Esophagus muscularis mucosa (tissue), 4 donors: ENCODE data around the gene MUS81. TPM values are rescaled to one million over a fixed set of nuclear protein-coding genes. Genes with fewer than 3 reads are reported as not detected.

Experiments
- DNase-seq: peaks from one replicate; pipeline ENCODE4 v3.0.0-alpha.2; 2017; ENCODE audit errors: extremely low spot score
- H3K27ac ChIP-seq, 4 donors: fragments of 200-600 bp; sonication (generic); replicated peaks in 1 of 4; 1 replicate in 3 of 4; 2 replicates in 1 of 4; pipeline ENCODE4 v1.5.1; 2016 to 2019; ENCODE audit warnings: mild to moderate bottlenecking in 1 of 4
- H3K27me3 ChIP-seq, 4 donors: fragments of 200-600 bp; sonication (generic); one replicate each; pipeline versions ENCODE4 v1.5.1 to v1.6.0; 2016 to 2019
- H3K36me3 ChIP-seq, 4 donors: fragments of 200-600 bp; sonication (generic); one replicate each; pipeline ENCODE4 v1.5.1; 2016 to 2019
- H3K4me1 ChIP-seq, 4 donors: fragments of 200-600 bp; sonication (generic); one replicate each; pipeline ENCODE4 v1.5.1; 2016 to 2019
- H3K4me3 ChIP-seq, 4 donors: fragments of 200-600 bp; sonication (generic); 1 replicate in 2 of 4; 2 replicates in 2 of 4; pipeline ENCODE4 v1.5.1; 2016 to 2019; ENCODE audit warnings: mild to moderate bottlenecking in 4 of 4, moderate library complexity in 1 of 4
- H3K9me3 ChIP-seq, 4 donors: fragments of 200-600 bp; sonication (generic); 1 replicate in 3 of 4; 2 replicates in 1 of 4; pipeline ENCODE4 v1.5.1; 2016 to 2019
- EP300 ChIP-seq: sonication (generic); formaldehyde crosslinking; IDR thresholded peaks from one replicate; pipeline ENCODE4 v1.6.1; 2017; ENCODE audit warnings: antibody characterized with exemption
- POLR2A ChIP-seq: fragments of 450-650 bp; IDR thresholded peaks from one replicate; pipeline ENCODE4 v1.6.1; 2017; ENCODE audit warnings: antibody characterized with exemption, moderate library complexity, mild to moderate bottlenecking, low read depth
- POLR2AphosphoS5 ChIP-seq, 2 donors: sonication (generic); formaldehyde crosslinking; IDR thresholded peaks; one replicate each; pipeline ENCODE4 v1.6.1; 2017; ENCODE audit warnings: antibody characterized with exemption in 2 of 2
- WGBS: methylation state at CpG from one replicate; pipeline ENCODE4 v1.1.5; 2018; 5-methylcytosine and 5-hydroxymethylcytosine counted together
- intact Hi-C: fragments of 100-400 bp; cut with DNase I; formaldehyde crosslinking; loops from one replicate; pipeline ENCODE4 v1.15.1; 2023
- total RNA-seq, 4 donors: library from RNA; depleted of rRNA; stranded (reverse); fragments of >200 nt; gene quantifications; one replicate each; pipeline versions ENCODE4 v1.1.0 to v1.2.1, GENCODE V29; 2016
- TF ChIP-seq, protein P1 (sequence below), 3 experiments: fragments of 200-600 bp in 2 of 3; fragments of 450-650 bp in 1 of 3; sonication (generic) in 2 of 3; IDR thresholded peaks; one replicate each; pipeline ENCODE4 v1.5.1; 2017 to 2019; ENCODE audit warnings: antibody characterized with exemption in 3 of 3, mild to moderate bottlenecking in 2 of 3, moderate library complexity in 1 of 3

Gene MUS81
- total RNA-seq, 4 donors from 2014 or later: 42.2 to 74.2 (median 58.3) TPM

DNA sequence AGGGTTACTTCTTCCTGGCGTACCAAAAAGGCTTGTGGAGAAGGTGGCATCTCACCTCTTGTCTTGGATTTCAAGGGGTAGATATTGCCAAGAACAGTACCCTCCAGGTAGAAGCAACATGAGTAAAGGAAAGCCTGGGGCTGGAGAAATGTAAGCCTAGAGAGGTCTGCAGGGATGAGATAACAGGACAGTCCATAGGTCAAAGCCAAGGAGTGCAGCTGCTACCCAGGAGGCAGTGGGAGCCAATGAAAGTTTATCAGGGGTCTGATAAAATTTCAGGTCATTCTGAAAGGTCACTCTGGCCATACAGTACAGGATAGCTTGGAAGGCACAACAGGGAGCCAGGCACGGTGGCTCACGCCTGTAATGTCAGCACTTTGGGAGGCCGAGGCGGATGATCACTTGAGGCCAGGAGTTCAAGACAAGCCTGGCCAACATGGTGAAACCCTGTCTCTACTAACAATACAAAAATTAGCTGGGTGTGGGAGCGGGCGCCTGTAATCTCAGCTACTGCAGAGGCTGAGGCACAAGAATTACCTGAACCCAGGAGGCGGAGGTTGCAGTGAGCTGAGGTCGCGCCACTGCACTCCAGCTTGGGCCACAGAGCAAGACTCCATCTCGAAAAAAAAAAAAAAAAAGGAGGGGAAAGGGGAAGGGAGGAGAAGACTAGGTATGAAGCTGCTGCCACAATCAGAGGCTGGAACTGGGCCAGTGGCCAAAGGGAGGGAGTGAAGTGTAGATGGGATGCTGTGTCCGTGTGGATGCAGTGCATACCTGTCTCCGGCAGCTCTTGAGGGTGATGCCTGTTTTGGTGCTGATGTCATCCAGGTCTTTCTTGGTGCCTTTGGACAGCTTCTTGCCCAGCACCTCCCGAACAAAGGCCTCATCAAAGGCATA is 26.8 kb downstream of the MUS81 start:
- no peak for DNase-seq
- H3K9me3 ChIP-seq: no peaks in the 10 kb centered on the region
- intact Hi-C loops: loop anchor here (5.0 kb wide), 1 partner anchor 115 kb away; the partner anchor contains the start of genes BANF1 and EIF1AD
- WGBS: 84% methylated on average over 14 of the region's 14 CpGs
- peak overlapping the region; percentile 96 to 100 (median 98) for H3K27ac ChIP-seq
- peaks cover 8 to 47% (median 41%) of the 10 kb centered on the region in 4 donors for H3K36me3 ChIP-seq
- H3K4me3 ChIP-seq: peak overlapping the region; percentile 71 to 84 (median 78)
- H3K27me3 ChIP-seq: no peaks in the 10 kb centered on the region
- TF ChIP-seq, protein P1, sequence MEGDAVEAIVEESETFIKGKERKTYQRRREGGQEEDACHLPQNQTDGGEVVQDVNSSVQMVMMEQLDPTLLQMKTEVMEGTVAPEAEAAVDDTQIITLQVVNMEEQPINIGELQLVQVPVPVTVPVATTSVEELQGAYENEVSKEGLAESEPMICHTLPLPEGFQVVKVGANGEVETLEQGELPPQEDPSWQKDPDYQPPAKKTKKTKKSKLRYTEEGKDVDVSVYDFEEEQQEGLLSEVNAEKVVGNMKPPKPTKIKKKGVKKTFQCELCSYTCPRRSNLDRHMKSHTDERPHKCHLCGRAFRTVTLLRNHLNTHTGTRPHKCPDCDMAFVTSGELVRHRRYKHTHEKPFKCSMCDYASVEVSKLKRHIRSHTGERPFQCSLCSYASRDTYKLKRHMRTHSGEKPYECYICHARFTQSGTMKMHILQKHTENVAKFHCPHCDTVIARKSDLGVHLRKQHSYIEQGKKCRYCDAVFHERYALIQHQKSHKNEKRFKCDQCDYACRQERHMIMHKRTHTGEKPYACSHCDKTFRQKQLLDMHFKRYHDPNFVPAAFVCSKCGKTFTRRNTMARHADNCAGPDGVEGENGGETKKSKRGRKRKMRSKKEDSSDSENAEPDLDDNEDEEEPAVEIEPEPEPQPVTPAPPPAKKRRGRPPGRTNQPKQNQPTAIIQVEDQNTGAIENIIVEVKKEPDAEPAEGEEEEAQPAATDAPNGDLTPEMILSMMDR (IDR thresholded peaks at IDR 0.05): no peak
- TF ChIP-seq POLR2A (no peak), EP300 (no peak), POLR2AphosphoS5 (IDR thresholded peaks at IDR 0.05) (no peak)
- H3K4me1 ChIP-seq: peaks cover 31 to 71% (median 58%) of the 10 kb centered on the region in 4 donors

- Histone ChIP-seq H3K27me3 (no peaks in the 10 kb centered on the region), H3K9me3 (no peaks in the 10 kb centered on the region), H3K27ac (peak overlapping the region; percentile 96 to 100 (median 98)), H3K4me3 (peak overlapping the region; percentile 71 to 84 (median 78)), H3K36me3 (peaks cover 5 to 40% (median 34%) of the 10 kb centered on the region in 4 donors), H3K4me1 (peaks cover 37 to 78% (median 65%) of the 10 kb centered on the region in 4 donors)
- intact Hi-C loops: loop anchor here (1.0 to 5.0 kb wide), 3 partner anchors 31 to 115 kb away; partner anchors contain the start of genes BANF1, EIF1AD and SART1
- no peak for DNase-seq
- 0% methylated on average over 3 of the region's 23 CpGs for WGBS
- TF ChIP-seq POLR2AphosphoS5 (IDR thresholded peaks at IDR 0.05): no peak
These were observed 27.5 kb downstream of the MUS81 start for GRCh38 chr11:65887723-65888162.

DNA sequence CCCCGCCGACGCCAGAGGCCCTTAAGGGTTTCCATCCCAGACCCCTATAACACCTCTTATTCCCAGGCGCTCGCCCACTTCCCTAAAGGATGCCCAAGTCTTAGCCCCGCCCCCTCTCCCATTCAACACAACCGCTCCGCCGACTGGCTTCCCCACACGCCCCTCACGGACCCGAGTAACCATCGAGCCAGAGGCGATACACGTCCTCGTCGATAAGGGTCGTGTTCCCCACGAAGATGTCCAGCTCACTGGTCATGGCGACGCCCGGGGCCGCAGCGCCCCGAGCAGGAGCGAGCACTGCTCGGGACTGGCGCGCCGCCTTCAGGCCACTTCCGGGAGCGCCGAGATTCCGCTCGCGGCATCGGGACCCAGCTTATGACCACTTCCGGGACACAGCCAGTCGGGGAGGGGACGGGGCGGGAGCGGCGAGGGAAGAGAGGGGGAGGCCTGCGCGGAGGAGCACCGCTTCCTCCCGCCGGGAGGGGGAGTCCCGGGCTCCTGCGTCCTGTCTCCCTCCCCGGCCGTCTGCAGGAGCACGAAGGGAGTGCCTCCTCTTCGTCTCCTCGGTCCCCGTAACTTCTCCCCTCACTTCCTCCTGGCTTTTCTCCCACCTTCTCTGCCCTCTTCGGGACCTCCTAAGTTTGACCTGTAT is 28.1 kb downstream of the MUS81 start, which contains the start of gene FIBP:
Gene FIBP, minus strand, starts transcription at position 309 of the 652 bp plus-strand sequence. Its CDS starts 53 bp downstream, at position 256.
- intact Hi-C loops: loop anchor here (1.0 to 5.0 kb wide), 3 partner anchors 30 to 114 kb away; partner anchors contain the start of genes BANF1, EIF1AD and SART1
- Histone ChIP-seq H3K4me3 (peak within 1 kb of the TSS; percentile 71 to 84 (median 78)), H3K27me3 (no peaks in the 10 kb centered on the region), H3K27ac (peak within 1 kb of the TSS; percentile 96 to 100 (median 98)), H3K4me1 (peaks cover 43 to 83% (median 70%) of the 10 kb centered on the region in 4 donors), H3K36me3 (peaks cover 0 to 35% (median 29%) of the 10 kb centered on the region in 4 donors), H3K9me3 (no peaks in the 10 kb centered on the region)
- under 1% methylated on average over 24 of the region's 57 CpGs for WGBS
- TF ChIP-seq POLR2AphosphoS5 (IDR thresholded peaks at IDR 0.05) (peak; percentile 90 to 99), EP300 (no peak), POLR2A (peak; percentile 85)
- TF ChIP-seq, protein P1 (IDR thresholded peaks at IDR 0.05): peak; percentile 62 to 87 (median 86)
- DNase-seq: peak; percentile 99

GRCh38 chr11:65890324-65891218 is 30.3 kb downstream of the MUS81 start, which contains the start of gene CCDC85B:
Gene CCDC85B (plus strand): TSS chr11:65890673. CDS start chr11:65890784, 111 bp downstream.
- TF ChIP-seq EP300 (no peak), POLR2AphosphoS5 (IDR thresholded peaks at IDR 0.05) (peak; percentile 94 to 99), POLR2A (peak; percentile 87)
- TF ChIP-seq, protein P1 (IDR thresholded peaks at IDR 0.05): peak in 2 of 3 experiments; percentile 9 to 22
- peaks cover 52 to 76% (median 69%) of the 10 kb centered on the region in 4 donors for H3K4me1 ChIP-seq

More at GRCh38 chr11:65890324-65891218, 30.3 kb downstream of the MUS81 start, which contains the start of gene CCDC85B:
- intact Hi-C loops: no loop called here
- H3K4me3 ChIP-seq: peak within 1 kb of the TSS; percentile 71 to 84 (median 82)
- no peaks in the 10 kb centered on the region for H3K27me3 ChIP-seq
- DNase-seq: peak; percentile 100
- peak within 1 kb of the TSS; percentile 96 to 100 (median 98) for H3K27ac ChIP-seq
- no peaks in the 10 kb centered on the region for H3K9me3 ChIP-seq
- H3K36me3 ChIP-seq: peaks cover 0 to 15% (median 8%) of the 10 kb centered on the region in 4 donors
- 0% methylated on average over 8 of the region's 94 CpGs for WGBS
